Smooth muscle cell (in vitro differentiated cells): Measurements from ENCODE around the gene ALKBH4. TPM values are rescaled to one million over a fixed set of nuclear protein-coding genes. Genes with fewer than 3 reads are reported as not detected.

Experiments
- DNase-seq: peaks from one replicate; lab custom pipeline; 2025; ENCODE audit not compliant: unreplicated experiment; lab: John Stamatoyannopoulos, UW
- H2AFZ ChIP-seq: fragments of 200-600 bp; sonication (generic); 2 replicates; pipeline ENCODE4 v1.6.0; 2016; ENCODE audit warnings: antibody characterized with exemption, low read depth, mild to moderate bottlenecking
- H3F3A ChIP-seq: fragments of 200-600 bp; sonication (generic); 2 replicates; pipeline ENCODE4 v1.6.0; 2017; ENCODE audit warnings: antibody characterized with exemption, low read depth
- H3K27ac ChIP-seq: fragments of 200-600 bp; sonication (generic); 2 replicates; pipeline ENCODE4 v1.5.1; 2016; ENCODE audit warnings: low read depth, mild to moderate bottlenecking
- H3K27me3 ChIP-seq: fragments of 200-600 bp; sonication (generic); 2 replicates; pipeline ENCODE4 v1.6.1; 2016; ENCODE audit warnings: low read depth, mild to moderate bottlenecking
- H3K36me3 ChIP-seq: fragments of 200-600 bp; sonication (generic); 2 replicates; pipeline ENCODE4 v1.5.1; 2016; ENCODE audit warnings: low read depth
- H3K4me1 ChIP-seq: fragments of 200-600 bp; sonication (generic); 2 replicates; pipeline ENCODE4 v1.5.1; 2016; ENCODE audit warnings: low read depth
- H3K4me2 ChIP-seq: fragments of 200-600 bp; sonication (generic); 2 replicates; pipeline ENCODE4 v1.6.0; 2016; ENCODE audit warnings: mild to moderate bottlenecking
- H3K4me3 ChIP-seq: fragments of 200-600 bp; sonication (generic); 2 replicates; pipeline ENCODE4 v1.5.1; 2016; ENCODE audit warnings: mild to moderate bottlenecking
- H3K79me2 ChIP-seq: fragments of 200-600 bp; sonication (generic); 2 replicates; pipeline ENCODE4 v1.6.0; 2016; ENCODE audit warnings: low read depth, mild to moderate bottlenecking
- H3K9ac ChIP-seq: fragments of 200-600 bp; sonication (generic); 2 replicates; pipeline ENCODE4 v1.6.0; 2016; ENCODE audit warnings: low read depth
- H3K9me3 ChIP-seq: fragments of 200-600 bp; sonication (generic); replicated peaks from 2 replicates; pipeline ENCODE4 v1.5.1; 2016; ENCODE audit warnings: low read depth
- H4K20me1 ChIP-seq: fragments of 200-600 bp; sonication (generic); 2 replicates; pipeline ENCODE4 v1.6.0; 2016; ENCODE audit warnings: low read depth
- WGBS: methylation state at CpG from one replicate; pipeline ENCODE4 v1.1.7; 2016; ENCODE audit warnings: low lambda C conversion rate; 5-methylcytosine and 5-hydroxymethylcytosine counted together
- polyA plus RNA-seq: library from polyadenylated mRNA; unstranded; fragments of >200 nt; fragmentation: Nextera tagmentation; extraction: Ambion mirVana; gene quantifications from 2 replicates; pipeline ENCODE4 v1.2.1, GENCODE V29; 2016
- total RNA-seq: library from RNA; depleted of rRNA; stranded (reverse); fragments of >200 nt; gene quantifications from 2 replicates; pipeline ENCODE4 v1.2.3, GENCODE V29; 2014
- TF ChIP-seq, protein P1 (sequence below): fragments of 200-600 bp; sonication (generic); IDR thresholded peaks from 2 replicates; pipeline ENCODE4 v1.5.1; 2017; ENCODE audit warnings: borderline replicate concordance, mild to moderate bottlenecking, antibody characterized with exemption; ENCODE audit not compliant: insufficient read depth, poor library complexity, severe bottlenecking

ALKBH4 gene
- total and polyA plus RNA-seq, 2 experiments from 2014 or later = 7.0 to 15.7 TPM

DNA sequence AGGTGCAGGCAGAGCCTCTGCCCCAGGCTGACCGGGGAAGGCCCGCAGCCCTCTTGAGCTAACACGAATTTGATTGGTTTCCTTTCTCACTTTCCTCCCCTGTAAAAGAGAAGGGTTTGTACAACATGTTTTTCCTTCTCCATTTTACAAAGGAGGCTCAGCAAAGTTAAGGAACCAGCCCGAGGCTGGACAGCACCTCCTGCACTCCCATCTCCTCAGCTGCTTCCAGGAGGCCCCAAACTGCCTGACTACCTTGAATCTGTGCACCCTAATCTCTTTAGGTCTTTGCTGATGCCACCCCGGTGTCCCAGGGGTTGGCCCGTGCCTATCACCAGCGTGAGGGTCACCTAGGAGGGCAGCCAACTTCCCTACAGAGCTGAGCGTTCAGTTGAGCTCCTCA lies 4.2 kb downstream of the ALKBH4 start:
- 100% methylated on average over 8 of the region's 8 CpGs for WGBS
- H3K79me2 ChIP-seq = peaks cover 27% of the 10 kb centered on the region

DNA sequence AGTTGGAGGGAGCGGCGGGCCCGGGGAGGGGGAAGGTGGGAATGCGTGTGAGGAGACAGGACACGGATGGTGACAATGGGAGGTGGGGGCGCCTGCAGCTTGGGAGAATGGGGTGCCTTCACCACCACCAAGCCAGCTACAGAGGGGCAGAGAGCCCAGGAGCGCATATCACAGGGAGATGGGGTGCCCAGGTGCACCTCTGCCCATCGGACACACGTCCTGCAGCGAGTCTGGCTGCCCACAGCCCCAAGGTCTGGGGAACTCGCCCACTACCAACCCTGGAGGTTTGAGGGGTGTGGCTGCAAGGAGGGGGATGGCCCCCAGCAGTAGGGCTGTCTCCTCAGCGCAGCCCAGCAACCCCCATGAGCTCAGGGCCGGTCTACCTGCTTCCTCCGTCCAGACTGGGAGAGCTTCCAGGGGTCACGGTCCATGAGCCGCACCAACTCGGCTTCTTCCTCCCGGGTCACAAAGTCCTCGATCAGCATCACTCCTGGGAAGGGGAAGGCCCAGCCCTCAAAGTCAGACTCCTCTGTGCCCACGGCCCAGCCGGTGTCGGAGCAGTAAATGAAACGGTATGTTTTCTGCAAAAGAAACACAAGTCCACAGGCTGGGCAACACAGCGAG lies 5.3 kb downstream of the ALKBH4 start:
- DNase-seq = no peak
- Histone ChIP-seq H3F3A (peaks cover 8% of the 10 kb centered on the region), H3K27me3 (no peaks in the 10 kb centered on the region), H3K4me2 (no peak overlapping the region), H3K27ac (no peak overlapping the region), H3K9me3 (no peaks in the 10 kb centered on the region), H3K4me1 (peaks cover 6% of the 10 kb centered on the region), H4K20me1 (peaks cover 11% of the 10 kb centered on the region), H3K9ac (no peak overlapping the region), H3K4me3 (no peak overlapping the region), H3K36me3 (no peaks in the 10 kb centered on the region), H3K79me2 (peaks cover 24% of the 10 kb centered on the region), H2AFZ (no peak overlapping the region)
- 98% methylated on average over 23 of the region's 24 CpGs for WGBS
- TF ChIP-seq, protein P1, sequence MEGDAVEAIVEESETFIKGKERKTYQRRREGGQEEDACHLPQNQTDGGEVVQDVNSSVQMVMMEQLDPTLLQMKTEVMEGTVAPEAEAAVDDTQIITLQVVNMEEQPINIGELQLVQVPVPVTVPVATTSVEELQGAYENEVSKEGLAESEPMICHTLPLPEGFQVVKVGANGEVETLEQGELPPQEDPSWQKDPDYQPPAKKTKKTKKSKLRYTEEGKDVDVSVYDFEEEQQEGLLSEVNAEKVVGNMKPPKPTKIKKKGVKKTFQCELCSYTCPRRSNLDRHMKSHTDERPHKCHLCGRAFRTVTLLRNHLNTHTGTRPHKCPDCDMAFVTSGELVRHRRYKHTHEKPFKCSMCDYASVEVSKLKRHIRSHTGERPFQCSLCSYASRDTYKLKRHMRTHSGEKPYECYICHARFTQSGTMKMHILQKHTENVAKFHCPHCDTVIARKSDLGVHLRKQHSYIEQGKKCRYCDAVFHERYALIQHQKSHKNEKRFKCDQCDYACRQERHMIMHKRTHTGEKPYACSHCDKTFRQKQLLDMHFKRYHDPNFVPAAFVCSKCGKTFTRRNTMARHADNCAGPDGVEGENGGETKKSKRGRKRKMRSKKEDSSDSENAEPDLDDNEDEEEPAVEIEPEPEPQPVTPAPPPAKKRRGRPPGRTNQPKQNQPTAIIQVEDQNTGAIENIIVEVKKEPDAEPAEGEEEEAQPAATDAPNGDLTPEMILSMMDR = no peak

More for the DNA sequence above, 4.2 kb downstream of the ALKBH4 start:
- Histone ChIP-seq H4K20me1 (peaks cover 9% of the 10 kb centered on the region), H3K9me3 (no peaks in the 10 kb centered on the region), H3K27me3 (no peaks in the 10 kb centered on the region), H2AFZ (no peak overlapping the region), H3K4me2 (no peak overlapping the region), H3F3A (peaks cover 6% of the 10 kb centered on the region), H3K4me1 (peaks cover 6% of the 10 kb centered on the region), H3K36me3 (no peaks in the 10 kb centered on the region), H3K9ac (no peak overlapping the region), H3K4me3 (no peak overlapping the region), H3K27ac (no peak overlapping the region)
- no peak for DNase-seq
- TF ChIP-seq, protein P1 = no peak

DNA sequence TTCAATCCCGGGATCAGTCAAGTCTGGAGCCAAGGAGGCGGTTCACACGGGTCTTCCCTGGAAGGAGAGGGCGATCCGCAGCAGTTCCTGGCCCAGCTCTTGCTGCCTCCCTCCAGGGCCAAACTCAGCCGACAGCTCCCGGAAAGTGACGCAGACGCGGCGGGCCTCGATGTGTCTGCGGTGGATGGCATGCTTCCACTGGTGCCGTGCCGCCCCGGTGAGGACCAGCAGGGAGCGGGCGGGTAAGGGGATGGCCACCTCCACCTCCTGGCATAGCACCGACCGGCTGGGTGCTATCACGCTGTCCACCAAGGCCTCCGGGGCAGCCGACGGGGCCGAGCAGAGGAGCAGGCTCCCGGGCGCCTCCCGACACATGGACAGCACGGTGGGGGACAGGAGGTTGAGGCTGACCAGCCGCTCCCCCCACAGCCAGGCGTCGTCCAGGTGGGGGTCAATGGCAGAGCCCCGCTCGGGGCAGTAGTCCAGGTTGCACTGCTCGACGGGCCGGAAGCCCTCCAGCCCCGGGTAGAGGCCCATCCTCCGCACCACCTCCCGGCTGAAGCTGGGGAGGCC lies 7.2 kb downstream of the ALKBH4 start:
- Histone ChIP-seq H4K20me1 (peaks cover 11% of the 10 kb centered on the region), H3K9me3 (no peaks in the 10 kb centered on the region), H2AFZ (no peak overlapping the region), H3K27me3 (no peaks in the 10 kb centered on the region), H3F3A (peaks cover 8% of the 10 kb centered on the region), H3K4me3 (no peak overlapping the region), H3K4me1 (no peaks in the 10 kb centered on the region), H3K4me2 (no peak overlapping the region), H3K27ac (no peak overlapping the region), H3K36me3 (no peaks in the 10 kb centered on the region), H3K9ac (no peak overlapping the region), H3K79me2 (peaks cover 6% of the 10 kb centered on the region)
- no peak for DNase-seq
- TF ChIP-seq, protein P1 = no peak
- WGBS = 97% methylated on average over 40 of the region's 40 CpGs

DNA sequence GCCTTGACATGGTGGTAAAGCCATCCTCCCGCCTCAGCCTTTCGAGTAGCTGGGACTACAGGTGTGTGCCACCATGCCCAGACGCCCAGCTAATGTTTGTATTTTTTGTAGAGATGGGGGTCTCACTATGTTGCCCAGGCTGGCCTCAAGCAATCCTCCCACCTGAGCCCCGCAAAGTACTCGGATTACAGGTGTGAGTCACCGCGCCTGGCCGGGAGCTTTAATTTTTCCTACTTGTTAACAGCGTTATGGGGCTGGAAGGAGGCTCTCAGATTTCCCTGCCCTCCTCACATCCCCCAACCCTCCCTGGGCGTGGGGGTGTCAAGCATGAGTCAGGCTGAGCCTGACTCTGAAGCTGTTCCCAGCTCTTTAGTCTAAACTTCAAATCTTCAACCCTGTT lies 8.3 kb downstream of the ALKBH4 start:
- 66% methylated on average over 10 of the region's 10 CpGs for WGBS
- H3K36me3 ChIP-seq = no peaks in the 10 kb centered on the region
- H4K20me1 ChIP-seq = peaks cover 11% of the 10 kb centered on the region
- H3K79me2 ChIP-seq = no peaks in the 10 kb centered on the region
- H3K27ac ChIP-seq = peak overlapping the region; percentile 52
- peaks cover 8% of the 10 kb centered on the region for H3F3A ChIP-seq
- DNase-seq = no peak
- no peak overlapping the region for H3K4me3 ChIP-seq
- peak overlapping the region; percentile 8 for H3K4me2 ChIP-seq
- H3K9ac ChIP-seq = no peak overlapping the region
- H3K27me3 ChIP-seq = no peaks in the 10 kb centered on the region
- H3K4me1 ChIP-seq = no peaks in the 10 kb centered on the region
- H2AFZ ChIP-seq = no peak overlapping the region
- H3K9me3 ChIP-seq = no peaks in the 10 kb centered on the region
- TF ChIP-seq, protein P1 = no peak
